Testis (tissue), 3 donors: ENCODE measurements around the gene GPR135. TPM values are rescaled to one million over a fixed set of nuclear protein-coding genes. Genes with fewer than 3 reads are reported as not detected.

ENCODE experiments used
- DNase-seq: peaks from one replicate; pipeline ENCODE4 v3.0.0-alpha.2; 2019
- H3K27ac ChIP-seq, 2 donors: fragments of 200-600 bp; sonication (generic); one replicate each; pipeline ENCODE4 v1.5.1; 2019
- H3K27me3 ChIP-seq: fragments of 200-600 bp; sonication (generic); one replicate; pipeline ENCODE4 v1.5.1; 2019
- H3K36me3 ChIP-seq: fragments of 200-600 bp; sonication (generic); one replicate; pipeline ENCODE4 v1.5.1; 2017; ENCODE audit warnings: low read depth; ENCODE audit errors: missing control alignments
- H3K4me1 ChIP-seq: fragments of 200-600 bp; sonication (generic); one replicate; pipeline ENCODE4 v1.5.1; 2019
- H3K4me3 ChIP-seq, 2 donors: fragments of 200-600 bp; sonication (generic); one replicate each; pipeline ENCODE4 v1.5.1; 2017 to 2019
- H3K9me3 ChIP-seq: fragments of 200-600 bp; sonication (generic); one replicate; pipeline ENCODE4 v1.5.1; 2017
- CTCF ChIP-seq, 3 experiments: fragments of 450-650 bp in 2 of 3; fragments of 200-600 bp in 1 of 3; sonication (generic) in 1 of 3; IDR thresholded peaks; one replicate each; pipeline ENCODE4 v1.5.1; 2016 to 2019; ENCODE audit warnings: antibody characterized with exemption in 3 of 3, mild to moderate bottlenecking in 2 of 3, moderate library complexity in 1 of 3
- POLR2A ChIP-seq: fragments of 450-650 bp; IDR thresholded peaks from one replicate; pipeline ENCODE4 v1.6.1; 2017; ENCODE audit warnings: antibody characterized with exemption, mild to moderate bottlenecking, moderate library complexity
- WGBS, 2 donors: methylation state at CpG; one replicate each; pipeline ENCODE4 v1.1.5; 2018; 5-methylcytosine and 5-hydroxymethylcytosine counted together
- intact Hi-C: fragments of 100-400 bp; cut with DNase I; formaldehyde crosslinking; loops from one replicate; pipeline ENCODE4 v1.15.1; 2023; ENCODE audit warnings: low total_unique reads
- polyA plus RNA-seq: library from polyadenylated mRNA; stranded (reverse); fragments of 350-450 nt; fragmentation: Illumina TruSeq; extraction: RNeasy Lipid Tissue Mini Kit (QIAGEN cat#74804); gene quantifications from one replicate; pipeline ENCODE4 v1.2.3, GENCODE V29; 2014; ENCODE audit warnings: low read depth, low replicate concordance; ENCODE audit not compliant: insufficient read depth
- total RNA-seq, 2 donors: library from RNA; depleted of rRNA; stranded (reverse); fragments of >200 nt; gene quantifications; one replicate each; pipeline ENCODE4 v1.2.3, GENCODE V29; 2016

GPR135 gene
- total and polyA plus RNA-seq, 3 donors from 2014 or later = 25.8 to 71.2 (median 33.1) TPM

- 44 to 46% methylated on average over 20 to 31 of the region's 60 CpGs for WGBS, 2 donors
- Histone ChIP-seq H3K9me3 (no peaks in the 10 kb centered on the region), H3K27me3 (no peaks in the 10 kb centered on the region), H3K36me3 (no peaks in the 10 kb centered on the region), H3K27ac (peak overlapping the region; percentile 74 to 80), H3K4me1 (peaks cover 5% of the 10 kb centered on the region), H3K4me3 (peak overlapping the region; percentile 59 to 76)
- DNase-seq = peak; percentile 26
- intact Hi-C loops = no loop called here
- no peak for TF ChIP-seq POLR2A
Measured at GRCh38 chr14:59463787-59464485, 1.2 kb downstream of the GPR135 start.

GRCh38 chr14:59461891-59462290 is 3.3 kb downstream of the GPR135 start:
- no peak overlapping the region for H3K4me3 ChIP-seq
- intact Hi-C loops = no loop called here
- no peak overlapping the region for H3K27ac ChIP-seq
- 93 to 99% methylated on average over 1 of the region's 1 CpG for WGBS, 2 donors
- H3K27me3 ChIP-seq = no peaks in the 10 kb centered on the region
- DNase-seq = no peak
- TF ChIP-seq POLR2A (no peak), CTCF (IDR thresholded peaks at IDR 0.05) (no peak)
- H3K9me3 ChIP-seq = no peaks in the 10 kb centered on the region
- peaks cover 5% of the 10 kb centered on the region for H3K4me1 ChIP-seq
- no peaks in the 10 kb centered on the region for H3K36me3 ChIP-seq

GRCh38 chr14:59460378-59460777 is 4.8 kb downstream of the GPR135 start:
- Histone ChIP-seq H3K9me3 (no peaks in the 10 kb centered on the region), H3K4me1 (peaks cover 5% of the 10 kb centered on the region), H3K4me3 (no peak overlapping the region), H3K36me3 (no peaks in the 10 kb centered on the region), H3K27me3 (no peaks in the 10 kb centered on the region), H3K27ac (no peak overlapping the region)
- no peak for DNase-seq
- WGBS, 2 donors = 86 to 93% methylated on average over 1 of the region's 1 CpG
- intact Hi-C loops = no loop called here
- no peak for TF ChIP-seq CTCF (IDR thresholded peaks at IDR 0.05)
- no peak for TF ChIP-seq POLR2A

GRCh38 chr14:59458486-59458885 is 6.7 kb downstream of the GPR135 start:
- no peaks in the 10 kb centered on the region for H3K4me1 ChIP-seq
- intact Hi-C loops = no loop called here
- TF ChIP-seq CTCF (IDR thresholded peaks at IDR 0.05) (no peak), POLR2A (no peak)
- no peaks in the 10 kb centered on the region for H3K9me3 ChIP-seq
- H3K27ac ChIP-seq = no peak overlapping the region
- H3K27me3 ChIP-seq = no peaks in the 10 kb centered on the region
- 91 to 96% methylated on average over 2 of the region's 2 CpGs for WGBS, 2 donors
- H3K4me3 ChIP-seq = no peak overlapping the region
- no peak for DNase-seq
- no peaks in the 10 kb centered on the region for H3K36me3 ChIP-seq

- no peaks in the 10 kb centered on the region for H3K9me3 ChIP-seq
- TF ChIP-seq POLR2A (no peak), CTCF (IDR thresholded peaks at IDR 0.05) (no peak)
- H3K4me1 ChIP-seq = no peaks in the 10 kb centered on the region
- DNase-seq = no peak
- H3K27me3 ChIP-seq = no peaks in the 10 kb centered on the region
- intact Hi-C loops = no loop called here
- 91 to 95% methylated on average over 1 of the region's 1 CpG for WGBS, 2 donors
- no peak overlapping the region for H3K27ac ChIP-seq
- no peak overlapping the region for H3K4me3 ChIP-seq
- H3K36me3 ChIP-seq = no peaks in the 10 kb centered on the region
Measured at GRCh38 chr14:59455411-59455810, 9.8 kb downstream of the GPR135 start.
